IPS-18a (cell line): ENCODE data around the gene SH3BGRL2.

Experiments used
- H3K27ac ChIP-seq: one replicate; pipeline ENCODE4 v1.5.1; 2013; ENCODE audit warnings: low read length
- H3K27me3 ChIP-seq: one replicate; pipeline ENCODE4 v1.6.1; 2013; ENCODE audit warnings: mild to moderate bottlenecking, low read length; ENCODE audit not compliant: control insufficient read depth, insufficient read depth
- H3K36me3 ChIP-seq: one replicate; pipeline ENCODE4 v1.6.1; 2013; ENCODE audit warnings: low read depth, low read length; ENCODE audit not compliant: control insufficient read depth
- H3K4me1 ChIP-seq: one replicate; pipeline ENCODE4 v1.6.1; 2013; ENCODE audit warnings: low read depth, low read length; ENCODE audit not compliant: control insufficient read depth
- H3K4me3 ChIP-seq: one replicate; pipeline ENCODE4 v1.5.1; 2013; ENCODE audit warnings: low read length
- H3K9ac ChIP-seq: one replicate; pipeline ENCODE4 v1.6.1; 2013; ENCODE audit warnings: mild to moderate bottlenecking, low read length, moderate library complexity
- H3K9me3 ChIP-seq: one replicate; pipeline ENCODE4 v1.6.1; 2013; ENCODE audit warnings: low read depth, low read length; ENCODE audit not compliant: control insufficient read depth

SH3BGRL2 gene

DNA sequence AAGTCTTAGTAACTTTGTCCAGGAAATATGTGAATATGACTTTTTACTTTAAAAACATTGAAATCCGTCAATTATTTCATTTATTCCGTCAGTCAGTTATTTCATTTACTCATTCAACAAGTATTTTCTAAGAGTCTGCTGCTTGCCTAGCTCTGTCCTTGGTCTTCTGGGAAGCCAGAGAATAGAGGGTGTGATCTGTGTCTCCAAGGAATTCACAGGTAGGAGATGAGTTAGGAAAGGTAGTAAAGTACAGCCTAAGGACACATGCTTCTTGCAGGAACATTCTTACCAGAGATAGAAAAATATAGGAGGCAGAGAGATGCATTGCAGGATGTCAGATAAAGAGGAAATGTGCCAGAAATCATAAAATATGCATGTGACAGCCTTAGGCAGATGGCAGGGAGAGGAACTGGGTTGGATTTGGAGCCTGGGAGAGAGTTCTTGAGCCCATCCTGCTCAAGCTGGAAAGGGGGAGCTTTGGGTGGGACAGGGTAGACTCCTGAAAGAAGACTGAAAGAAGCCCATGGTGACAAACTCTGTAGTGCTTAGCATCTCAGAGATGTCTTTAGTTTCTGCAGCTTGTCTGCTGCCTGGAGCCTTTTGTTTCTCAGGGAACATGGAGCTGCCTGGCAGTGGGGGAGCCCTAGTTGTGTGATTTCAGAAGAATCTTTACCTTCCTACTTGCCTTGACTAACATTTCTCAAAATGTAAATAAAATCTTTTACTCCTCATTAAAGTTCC lies 3.5 kb downstream of the SH3BGRL2 start:
- Histone ChIP-seq H3K27me3 (peaks cover 9% of the 10 kb centered on the region), H3K4me3 (no peak overlapping the region), H3K27ac (no peak overlapping the region), H3K4me1 (peaks cover 13% of the 10 kb centered on the region), H3K36me3 (no peaks in the 10 kb centered on the region), H3K9me3 (no peaks in the 10 kb centered on the region), H3K9ac (no peak overlapping the region)

DNA sequence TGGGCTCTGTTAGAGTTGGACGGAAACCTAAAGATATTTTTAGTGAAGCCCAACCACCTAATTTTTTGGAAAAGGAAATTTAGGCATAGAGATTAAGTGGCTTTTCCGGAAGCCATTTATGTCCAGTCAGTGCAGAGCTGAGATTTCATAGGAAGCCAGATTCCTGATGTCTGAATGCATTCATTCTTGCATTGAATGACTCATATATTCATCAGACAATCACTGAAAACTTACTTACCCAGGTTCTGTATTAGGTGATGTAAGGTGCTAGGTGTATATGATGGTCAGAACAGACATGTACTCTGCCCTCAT lies 4.1 kb downstream of the SH3BGRL2 start:
- Histone ChIP-seq H3K27me3 (peaks cover 7% of the 10 kb centered on the region), H3K9me3 (no peaks in the 10 kb centered on the region), H3K27ac (no peak overlapping the region), H3K4me3 (no peak overlapping the region), H3K9ac (no peak overlapping the region), H3K4me1 (peaks cover 13% of the 10 kb centered on the region), H3K36me3 (no peaks in the 10 kb centered on the region)

DNA sequence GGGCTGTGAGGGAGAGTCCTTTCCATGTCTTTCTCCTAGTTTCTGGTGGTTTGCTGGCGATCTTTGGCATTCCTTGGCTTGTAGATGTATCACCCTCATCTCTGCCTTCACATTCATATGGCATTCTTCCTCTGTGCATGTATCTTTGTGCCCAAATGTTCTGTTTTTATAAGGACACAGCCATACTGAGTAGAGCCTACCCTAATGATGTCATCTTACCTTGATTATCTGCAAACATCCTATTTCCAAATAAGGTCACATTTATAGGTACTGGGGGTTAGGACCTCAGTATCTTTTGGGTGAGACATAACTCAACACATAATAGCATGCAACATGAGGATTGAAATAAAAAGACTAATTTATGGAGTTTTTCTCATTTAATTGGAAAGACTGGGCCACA lies 5.5 kb downstream of the SH3BGRL2 start:
- H3K4me3 ChIP-seq = no peak overlapping the region
- H3K27ac ChIP-seq = no peak overlapping the region
- H3K4me1 ChIP-seq = peaks cover 13% of the 10 kb centered on the region
- H3K9me3 ChIP-seq = no peaks in the 10 kb centered on the region
- H3K9ac ChIP-seq = no peak overlapping the region
- no peaks in the 10 kb centered on the region for H3K36me3 ChIP-seq
- no peaks in the 10 kb centered on the region for H3K27me3 ChIP-seq

DNA sequence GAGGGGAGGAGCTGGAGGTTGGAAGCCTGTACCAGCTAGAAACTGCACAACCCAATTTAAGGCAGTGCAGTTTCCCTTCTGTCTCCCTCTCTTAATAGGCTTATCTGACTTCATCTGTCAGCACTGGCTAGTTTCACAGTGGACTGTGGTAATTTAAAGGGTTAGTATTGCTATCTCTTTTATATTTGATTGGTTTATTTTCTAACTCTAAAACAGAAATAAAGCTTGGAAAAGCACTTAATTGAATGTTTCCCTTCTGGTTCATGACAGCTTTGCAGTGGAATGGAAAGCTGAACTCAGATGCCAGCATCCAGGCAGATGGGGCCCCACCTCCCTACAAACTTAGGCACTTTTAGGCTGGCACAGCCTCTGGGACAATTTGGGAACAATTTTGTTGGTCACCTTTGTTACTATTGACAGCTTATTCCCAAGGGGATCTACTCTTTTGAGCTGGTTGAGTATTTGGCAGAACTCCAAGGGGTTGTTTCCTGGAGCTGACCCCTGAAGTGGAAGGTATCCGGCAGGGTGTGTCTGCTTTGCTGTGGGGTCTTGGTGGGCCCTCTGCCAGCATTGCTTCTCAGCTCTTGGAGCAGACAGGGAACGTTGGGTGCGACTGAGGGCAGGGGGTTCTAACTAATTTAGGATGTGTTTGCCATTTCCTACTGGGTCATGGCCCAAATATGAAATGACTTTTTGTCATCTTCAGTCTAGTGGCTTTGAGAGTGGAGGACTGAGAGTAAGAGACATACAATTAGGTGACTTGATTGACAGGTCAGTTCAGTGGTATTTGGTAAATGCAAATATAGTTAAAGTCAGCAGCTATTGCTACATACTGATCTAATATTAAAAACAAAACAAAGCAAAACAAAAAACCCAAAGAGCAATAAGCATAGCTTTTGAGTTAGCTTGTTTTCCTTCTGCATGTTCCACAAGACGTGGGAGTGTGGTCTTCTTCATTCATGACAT lies 9.3 kb downstream of the SH3BGRL2 start:
- Histone ChIP-seq H3K27ac (no peak overlapping the region), H3K9me3 (no peaks in the 10 kb centered on the region), H3K36me3 (no peaks in the 10 kb centered on the region), H3K27me3 (no peaks in the 10 kb centered on the region), H3K4me1 (no peaks in the 10 kb centered on the region), H3K4me3 (no peak overlapping the region), H3K9ac (no peak overlapping the region)

DNA sequence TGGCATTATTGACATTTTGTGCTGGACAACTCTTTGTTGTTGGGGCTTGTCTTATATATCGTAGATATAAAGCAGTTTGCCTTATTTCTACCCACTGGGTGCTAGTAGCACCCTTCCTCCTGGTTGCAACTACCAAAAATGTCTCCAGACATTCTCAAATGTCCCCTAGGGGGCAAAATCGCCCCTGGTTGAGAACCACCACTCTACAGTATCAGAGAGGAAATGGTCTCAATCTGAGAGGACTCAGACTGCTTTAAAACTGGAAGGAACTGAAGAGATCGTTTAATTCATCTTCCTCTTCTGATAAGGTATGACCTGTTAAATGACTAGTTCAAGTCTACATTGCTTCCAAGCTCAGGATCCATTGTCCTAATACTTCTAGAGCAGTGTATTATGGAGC lies 14.9 kb downstream of the SH3BGRL2 start:
- no peak overlapping the region for H3K27ac ChIP-seq
- H3K36me3 ChIP-seq = no peaks in the 10 kb centered on the region
- no peaks in the 10 kb centered on the region for H3K9me3 ChIP-seq
- peaks cover 18% of the 10 kb centered on the region for H3K4me1 ChIP-seq
- no peaks in the 10 kb centered on the region for H3K27me3 ChIP-seq
- no peak overlapping the region for H3K9ac ChIP-seq
- no peak overlapping the region for H3K4me3 ChIP-seq

DNA sequence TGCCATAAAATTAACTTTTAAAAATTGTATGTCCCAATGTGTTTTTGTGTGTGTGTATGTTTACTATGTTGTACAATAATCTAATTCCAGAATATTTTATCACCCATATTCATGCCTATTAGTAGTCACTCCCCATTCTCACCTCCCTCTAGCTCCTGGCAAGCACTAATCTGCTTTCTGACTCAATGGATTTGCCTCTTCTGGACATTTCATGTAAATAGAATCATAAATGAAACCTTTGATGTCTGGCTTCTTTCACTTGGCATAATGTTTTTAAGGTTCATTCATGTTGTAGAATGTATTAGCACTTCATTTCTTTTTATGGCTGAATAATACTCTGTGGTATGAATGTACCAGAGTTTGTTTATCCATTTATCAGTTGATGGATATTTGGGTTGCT lies 15.4 kb downstream of the SH3BGRL2 start:
- Histone ChIP-seq H3K36me3 (no peaks in the 10 kb centered on the region), H3K9me3 (no peaks in the 10 kb centered on the region), H3K27me3 (no peaks in the 10 kb centered on the region), H3K27ac (no peak overlapping the region), H3K4me3 (no peak overlapping the region), H3K9ac (no peak overlapping the region), H3K4me1 (peaks cover 18% of the 10 kb centered on the region)

DNA sequence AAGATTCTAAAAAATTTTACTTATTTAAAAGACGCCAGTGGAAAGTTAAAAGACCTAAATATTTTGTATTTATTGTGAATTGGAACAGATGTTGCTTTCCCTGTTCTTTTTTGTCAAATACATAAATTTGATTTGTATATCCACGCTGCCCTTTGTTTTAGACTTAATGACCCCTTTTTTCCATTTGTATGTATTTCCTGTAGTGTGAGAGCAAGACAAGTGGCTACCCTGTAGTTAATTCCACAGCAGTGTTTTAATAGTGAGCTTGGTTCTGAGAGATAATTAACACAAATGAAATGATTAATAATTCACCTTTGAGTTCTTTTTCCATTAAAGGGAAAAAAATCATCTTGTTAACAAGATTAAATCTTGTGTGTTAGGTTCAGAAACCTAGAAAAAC lies 16.6 kb downstream of the SH3BGRL2 start:
- H3K4me1 ChIP-seq = peaks cover 18% of the 10 kb centered on the region
- H3K27ac ChIP-seq = no peak overlapping the region
- H3K4me3 ChIP-seq = no peak overlapping the region
- no peak overlapping the region for H3K9ac ChIP-seq
- H3K9me3 ChIP-seq = no peaks in the 10 kb centered on the region
- no peaks in the 10 kb centered on the region for H3K36me3 ChIP-seq
- no peaks in the 10 kb centered on the region for H3K27me3 ChIP-seq

DNA sequence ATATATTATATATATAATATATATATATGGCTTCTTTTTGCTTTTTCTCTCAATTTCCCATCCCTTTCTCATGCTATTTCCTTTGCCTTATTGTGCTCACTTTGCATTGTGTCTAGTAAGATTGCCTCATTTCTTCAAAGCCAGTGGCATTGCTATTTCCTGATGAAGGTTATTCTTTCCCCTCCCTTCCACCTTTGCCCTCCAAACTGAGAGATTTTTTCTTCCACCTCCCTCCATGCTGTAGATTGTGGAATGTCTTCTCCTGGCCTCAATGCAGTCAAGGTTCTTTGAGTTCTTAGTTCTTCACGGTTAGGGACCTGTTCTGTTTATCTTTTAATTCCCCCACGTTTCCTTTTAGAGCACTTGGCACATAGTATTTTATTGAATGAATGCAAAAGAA lies 17.2 kb downstream of the SH3BGRL2 start:
- H3K27me3 ChIP-seq = no peaks in the 10 kb centered on the region
- H3K4me3 ChIP-seq = no peak overlapping the region
- H3K36me3 ChIP-seq = no peaks in the 10 kb centered on the region
- H3K4me1 ChIP-seq = peaks cover 18% of the 10 kb centered on the region
- no peak overlapping the region for H3K9ac ChIP-seq
- H3K9me3 ChIP-seq = no peaks in the 10 kb centered on the region
- no peak overlapping the region for H3K27ac ChIP-seq

DNA sequence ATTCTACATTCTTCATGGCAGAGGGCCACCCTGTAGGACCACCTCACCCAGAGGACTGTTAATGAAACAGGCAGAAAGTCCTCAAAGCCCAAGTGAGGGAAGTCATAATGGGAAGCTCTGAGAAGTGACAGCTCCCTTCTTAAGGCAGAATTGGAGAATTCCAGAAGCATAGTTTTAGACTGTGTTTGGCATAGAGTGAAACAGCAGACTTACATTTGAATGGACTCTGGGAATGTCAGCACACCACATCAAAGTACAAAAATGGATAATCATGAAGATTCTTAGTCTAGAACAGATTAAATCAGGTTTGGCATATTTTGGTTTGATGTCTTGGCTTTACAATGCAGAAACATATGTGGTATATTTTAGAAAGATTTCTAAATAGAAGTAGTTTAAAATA lies 17.9 kb downstream of the SH3BGRL2 start:
- H3K36me3 ChIP-seq = no peaks in the 10 kb centered on the region

DNA sequence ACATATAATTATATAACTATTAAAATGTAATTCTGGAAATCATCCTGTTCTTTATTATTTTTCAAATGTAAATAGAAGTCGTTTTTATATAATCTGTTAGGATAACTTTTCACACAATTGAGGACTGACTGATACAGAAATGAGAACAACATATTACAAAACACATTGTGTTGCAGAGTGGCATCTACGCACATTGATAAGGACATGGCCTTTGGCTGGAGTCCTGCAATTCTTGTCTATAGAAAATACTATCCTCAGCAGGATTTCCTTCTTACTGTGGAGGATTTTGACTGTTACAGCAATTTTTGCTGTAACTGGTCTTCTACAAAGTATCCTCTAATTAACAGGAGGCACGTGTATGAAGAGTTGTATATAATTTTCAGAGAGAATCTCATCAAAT lies 19.8 kb downstream of the SH3BGRL2 start:
- Histone ChIP-seq H3K4me3 (no peak overlapping the region), H3K36me3 (no peaks in the 10 kb centered on the region), H3K27me3 (no peaks in the 10 kb centered on the region), H3K9me3 (no peaks in the 10 kb centered on the region), H3K4me1 (peaks cover 18% of the 10 kb centered on the region), H3K27ac (no peak overlapping the region), H3K9ac (no peak overlapping the region)

More for the DNA sequence above, 17.9 kb downstream of the SH3BGRL2 start:
- H3K9me3 ChIP-seq = no peaks in the 10 kb centered on the region
- H3K4me1 ChIP-seq = peaks cover 18% of the 10 kb centered on the region
- no peak overlapping the region for H3K27ac ChIP-seq
- no peak overlapping the region for H3K9ac ChIP-seq
- H3K27me3 ChIP-seq = no peaks in the 10 kb centered on the region
- H3K4me3 ChIP-seq = no peak overlapping the region

DNA sequence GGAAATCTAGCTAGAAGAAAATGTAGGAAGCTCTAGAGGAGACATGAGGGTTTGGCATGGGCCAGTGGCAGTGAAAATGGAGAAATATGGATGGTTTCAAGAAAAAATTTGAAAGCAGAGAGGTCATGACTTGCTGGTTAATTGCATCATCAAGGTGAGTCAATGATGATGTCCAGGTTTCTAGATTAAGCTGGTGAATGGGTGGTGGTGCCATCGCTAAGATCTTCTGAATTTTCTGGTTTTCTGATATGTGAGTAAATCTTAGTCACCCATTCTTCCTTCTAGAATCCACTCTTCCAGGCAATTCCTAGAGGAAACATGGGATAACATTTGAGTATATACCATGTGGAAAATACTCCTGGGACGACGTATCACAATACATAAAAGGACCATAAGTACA lies 25.0 kb downstream of the SH3BGRL2 start:
- Histone ChIP-seq H3K4me1 (no peaks in the 10 kb centered on the region), H3K36me3 (no peaks in the 10 kb centered on the region), H3K27ac (no peak overlapping the region), H3K9ac (no peak overlapping the region), H3K4me3 (no peak overlapping the region), H3K27me3 (no peaks in the 10 kb centered on the region), H3K9me3 (no peaks in the 10 kb centered on the region)

DNA sequence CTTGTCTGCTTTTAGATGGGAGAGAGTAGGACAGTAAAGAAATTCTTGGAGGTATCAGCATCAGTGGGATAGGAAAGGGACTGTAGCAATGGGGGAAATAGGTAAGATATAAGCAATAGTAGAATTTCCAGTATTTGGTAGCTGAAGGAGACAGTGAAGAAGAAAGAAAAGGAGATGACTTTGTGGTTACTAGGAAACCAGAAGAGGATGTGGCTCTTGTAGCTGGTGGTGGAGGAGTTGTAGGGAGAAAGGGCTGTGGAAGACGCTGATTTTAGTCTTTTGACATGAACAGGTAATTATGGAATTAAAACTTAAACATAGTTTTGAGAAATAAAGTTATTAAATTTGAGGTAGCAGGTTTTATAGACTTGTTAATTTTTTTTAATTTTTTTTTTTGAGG lies 26.1 kb downstream of the SH3BGRL2 start:
- Histone ChIP-seq H3K9ac (no peak overlapping the region), H3K9me3 (no peaks in the 10 kb centered on the region), H3K4me3 (no peak overlapping the region), H3K4me1 (no peaks in the 10 kb centered on the region), H3K36me3 (no peaks in the 10 kb centered on the region), H3K27ac (no peak overlapping the region), H3K27me3 (no peaks in the 10 kb centered on the region)
